HCT116 (cell line): Measurements from ENCODE around the gene SESN1. TPM values are rescaled to one million over a fixed set of nuclear protein-coding genes. Genes with fewer than 3 reads are reported as not detected.

Source experiments
- ATAC-seq: fragments of 200-7000 bp; cut with Tn5 transposase; 2 replicates; pipeline ENCODE4 v1.9.1; 2020; ENCODE audit warnings: mild to moderate bottlenecking, moderate library complexity
- BruUV-seq: library from RNA; stranded (reverse); fragments of 400-500 nt; replicated peaks from 2 replicates; lab custom pipeline; 2021; lab: Mats Ljungman, UMichigan
- CTCF ChIA-PET: fragments of 300-600 bp; sonication (Branson Sonifier 250); formaldehyde crosslinking; loops from one replicate; lab custom pipeline; 2021; ENCODE audit warnings: antibody characterized with exemption; lab: Charles Lee
- POLR2A ChIA-PET: fragments of 300-600, 350-600 bp; sonication (Branson Sonifier 250); formaldehyde crosslinking; loops from one replicate; lab custom pipeline; 2021; ENCODE audit warnings: antibody characterized with exemption; lab: Charles Lee
- RAD21 ChIA-PET, 2 experiments: fragments of 300-600 bp; sonication (Branson Sonifier 250); formaldehyde crosslinking; loops; one replicate each; lab custom pipeline; 2023; ENCODE audit warnings: low total read pairs in 2 of 2; ENCODE audit not compliant: uncharacterized antibody in 2 of 2, unreplicated experiment in 2 of 2, low non-redundant PET in 1 of 2; lab: Charles Lee
- DNase-seq: peaks from one replicate; pipeline ENCODE4 v3.0.0-alpha.2; 2010; ENCODE audit warnings: low read depth, low spot score
- H2AFZ ChIP-seq: fragments of 200-600 bp; shearing (Covaris generic), sonication (generic); 2 replicates; pipeline ENCODE4 v1.6.1; 2017; ENCODE audit warnings: low read depth, mixed run types, mixed read lengths, antibody characterized with exemption, low read length; ENCODE audit not compliant: poor library complexity, severe bottlenecking
- H3K27ac ChIP-seq: 2 replicates; pipeline ENCODE4 v1.5.1; 2012; ENCODE audit warnings: low read depth, low read length
- H3K27me3 ChIP-seq: fragments of 200-600 bp; sonication (generic); 2 replicates; pipeline ENCODE4 v1.6.1; 2016; ENCODE audit warnings: mixed run types, low read length, mixed read lengths; ENCODE audit not compliant: insufficient read depth
- H3K36me3 ChIP-seq, 2 experiments: fragments of 200-500 bp in 1 of 2; fragments of 200-600 bp in 1 of 2; sonication (Bioruptor generic) in 1 of 2; sonication (generic) in 1 of 2; 2 replicates each; pipeline versions ENCODE4 v1.5.1 to v1.6.1; 2014 to 2016; ENCODE audit warnings: low read length in 2 of 2, inconsistent platforms in 1 of 2, mixed read lengths in 1 of 2, mixed run types in 1 of 2; ENCODE audit not compliant: insufficient read depth in 2 of 2, control insufficient read depth in 1 of 2
- H3K4me1 ChIP-seq, 2 experiments: fragments of 200-600 bp in 1 of 2; sonication (generic) in 1 of 2; 2 replicates each; pipeline versions ENCODE4 v1.5.1 to v1.6.1; 2012 to 2017; ENCODE audit warnings: low read length in 2 of 2, inconsistent platforms in 1 of 2, mild to moderate bottlenecking in 1 of 2, mixed read lengths in 1 of 2, mixed run types in 1 of 2, moderate library complexity in 1 of 2; ENCODE audit not compliant: insufficient read depth in 2 of 2, control insufficient read depth in 1 of 2
- H3K4me2 ChIP-seq: fragments of 200-600 bp; sonication (generic); 2 replicates; pipeline ENCODE4 v1.6.1; 2017; ENCODE audit warnings: mixed run types, low read length, mixed read lengths
- H3K4me3 ChIP-seq, 2 experiments: fragments of 200-600 bp in 1 of 2; sonication (generic) in 1 of 2; replicated peaks in 1 of 2; 2 replicates each; pipeline ENCODE4 v1.5.1; 2011 to 2016; ENCODE audit warnings: low read length in 2 of 2, control low read depth in 1 of 2, low read depth in 1 of 2, mild to moderate bottlenecking in 1 of 2, mixed read lengths in 1 of 2, mixed run types in 1 of 2
- H3K79me2 ChIP-seq: fragments of 200-600 bp; sonication (generic); 2 replicates; pipeline ENCODE4 v1.6.1; 2017; ENCODE audit warnings: mild to moderate bottlenecking, mixed run types, low read length, moderate library complexity, mixed read lengths; ENCODE audit not compliant: insufficient read depth
- H3K9ac ChIP-seq: fragments of 200-600 bp; sonication (generic); 2 replicates; pipeline ENCODE4 v1.6.1; 2016; ENCODE audit warnings: low read length, mixed read lengths
- H3K9me2 ChIP-seq: fragments of 200-600 bp; sonication (generic), shearing (Covaris generic); 2 replicates; pipeline ENCODE4 v1.6.1; 2017; ENCODE audit warnings: mixed run types, mild to moderate bottlenecking, moderate library complexity; ENCODE audit not compliant: insufficient read depth
- H3K9me3 ChIP-seq, 2 experiments: fragments of 200-500 bp in 1 of 2; fragments of 200-600 bp in 1 of 2; sonication (Bioruptor generic) in 1 of 2; sonication (generic) in 1 of 2; 2 replicates each; pipeline ENCODE4 v1.6.1; 2014 to 2017; ENCODE audit warnings: low read length in 2 of 2, mixed read lengths in 2 of 2, inconsistent platforms in 1 of 2, low read depth in 1 of 2, mild to moderate bottlenecking in 1 of 2, mixed run types in 1 of 2, moderate library complexity in 1 of 2; ENCODE audit not compliant: control insufficient read depth in 1 of 2, insufficient read depth in 1 of 2
- H4K20me1 ChIP-seq: fragments of 200-600 bp; sonication (generic), shearing (Covaris generic); 2 replicates; pipeline ENCODE4 v1.6.1; 2017; ENCODE audit warnings: mixed run types, mild to moderate bottlenecking, moderate library complexity; ENCODE audit not compliant: insufficient read depth
- ATF3 ChIP-seq: IDR thresholded peaks from 2 replicates; pipeline ENCODE4 v1.6.1; 2012
- CBX3 ChIP-seq: IDR thresholded peaks from 2 replicates; pipeline ENCODE4 v1.6.1; 2012; ENCODE audit warnings: low read depth
- CEBPB ChIP-seq: IDR thresholded peaks from 2 replicates; pipeline ENCODE4 v1.6.1; 2012; ENCODE audit warnings: low read depth
- EZH2phosphoT487 ChIP-seq: fragments of 200-600 bp; IDR thresholded peaks from 2 replicates; pipeline ENCODE4 v1.6.1; 2018; ENCODE audit warnings: antibody characterized with exemption, borderline replicate concordance
- FOSL1 ChIP-seq: IDR thresholded peaks from 2 replicates; pipeline ENCODE4 v1.6.1; 2012; ENCODE audit warnings: low read depth
- JUND ChIP-seq: IDR thresholded peaks from 2 replicates; pipeline ENCODE4 v1.6.1; 2012
- MAX ChIP-seq: IDR thresholded peaks from 2 replicates; pipeline ENCODE4 v1.6.1; 2012
- POLR2A ChIP-seq: IDR thresholded peaks from 2 replicates; pipeline ENCODE4 v1.7.0; 2011; ENCODE audit warnings: borderline replicate concordance; ENCODE audit not compliant: insufficient read depth, insufficient read length; ENCODE audit errors: extremely low read depth
- POLR2AphosphoS5 ChIP-seq: IDR thresholded peaks from 2 replicates; pipeline ENCODE4 v1.6.1; 2011; ENCODE audit warnings: mild to moderate bottlenecking, low read depth, low read length, moderate library complexity
- RAD21 ChIP-seq: IDR thresholded peaks from 2 replicates; pipeline ENCODE4 v1.6.1; 2012; ENCODE audit warnings: low read depth, mild to moderate bottlenecking
- REST ChIP-seq: IDR thresholded peaks from 2 replicates; pipeline ENCODE4 v1.6.1; 2012; ENCODE audit warnings: low read depth
- SP1 ChIP-seq: IDR thresholded peaks from 2 replicates; pipeline ENCODE4 v1.6.1; 2012; ENCODE audit warnings: low read depth
- TCF7L2 ChIP-seq: IDR thresholded peaks from 2 replicates; pipeline ENCODE4 v1.7.0; 2011; ENCODE audit warnings: borderline replicate concordance, inconsistent platforms; ENCODE audit not compliant: insufficient read depth, insufficient read length; ENCODE audit errors: extremely low read depth
- YY1 ChIP-seq: IDR thresholded peaks from 2 replicates; pipeline ENCODE4 v1.6.1; 2011; ENCODE audit warnings: low read length, low read depth, moderate library complexity, mild to moderate bottlenecking; ENCODE audit not compliant: insufficient replicate concordance; ENCODE audit errors: extremely low read depth
- intact Hi-C: fragments of 100-400 bp; cut with micrococcal nuclease; formaldehyde crosslinking; loops from 2 replicates; pipeline ENCODE4 v1.10.0; 2022
- total RNA-seq: library from RNA; stranded (reverse); gene quantifications from one replicate; pipeline ENCODE4 v1.2.1, GENCODE V29; 2021; ENCODE audit not compliant: unreplicated experiment

Gene SESN1
- total RNA-seq, 1 experiment from 2014 or later = 9.3 TPM

GRCh38 chr6:109013656-109014305 is 80.9 kb downstream of the SESN1 start:
- ChIA-PET POLR2A (interaction anchor here (0.6 kb wide), 1 partner anchor 404 kb away, joined by 3 read pairs; no protein-coding TSS in a partner anchor), RAD21 (no interaction called here), CTCF (no interaction called here)
- Histone ChIP-seq H3K9me3 (no peaks in the 10 kb centered on the region), H3K9me2 (no peaks in the 10 kb centered on the region), H3K9ac (no peak overlapping the region), H4K20me1 (no peaks in the 10 kb centered on the region), H3K4me3 (no peak overlapping the region), H2AFZ (no peak overlapping the region), H3K27ac (no peak overlapping the region), H3K27me3 (no peaks in the 10 kb centered on the region), H3K4me1 (peaks cover 4 to 6% of the 10 kb centered on the region in 2 experiments; a peak in 3 of 4 replicates), H3K36me3 (no peaks in the 10 kb centered on the region), H3K4me2 (no peak overlapping the region), H3K79me2 (peaks cover 2% of the 10 kb centered on the region; the same call in 1 of the 2 replicates)
- no TSS peak for BruUV-seq
- TF ChIP-seq REST (no peak), CEBPB (no peak), RAD21 (no peak), POLR2A (no peak), CBX3 (no peak), YY1 (no peak), JUND (no peak), MAX (no peak), SP1 (no peak), FOSL1 (no peak), ATF3 (no peak), EZH2phosphoT487 (no peak), POLR2AphosphoS5 (no peak), TCF7L2 (no peak)
- ATAC-seq (no peak), DNase-seq (no peak)
- intact Hi-C loops = no loop called here
